KG1 (cell line): ENCODE results near the gene ZNF804B.

Experiments used
- DNase-seq: peaks from one replicate; lab custom pipeline; 2025; lab: John Stamatoyannopoulos, UW

The ZNF804B gene

DNA sequence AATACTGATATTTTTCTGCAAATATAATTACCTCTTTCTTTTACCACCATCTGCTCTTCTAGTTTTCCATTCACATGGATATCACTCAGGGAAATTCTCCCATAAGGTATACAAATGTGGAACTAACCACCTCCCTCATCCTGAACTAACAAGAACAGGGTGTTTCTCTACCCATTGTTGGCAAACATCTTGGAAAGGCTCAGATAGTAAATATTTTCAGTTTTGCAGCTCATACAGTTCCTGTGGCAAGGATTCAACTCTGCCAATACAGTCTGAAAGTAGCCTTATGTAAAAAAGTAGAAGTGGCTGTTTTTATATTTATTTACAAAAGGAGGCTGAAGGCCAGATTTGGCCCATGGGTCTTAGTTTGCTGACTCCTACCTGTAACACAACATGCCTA, 549.0 kb downstream of the ZNF804B start:
- no peak for DNase-seq

DNA sequence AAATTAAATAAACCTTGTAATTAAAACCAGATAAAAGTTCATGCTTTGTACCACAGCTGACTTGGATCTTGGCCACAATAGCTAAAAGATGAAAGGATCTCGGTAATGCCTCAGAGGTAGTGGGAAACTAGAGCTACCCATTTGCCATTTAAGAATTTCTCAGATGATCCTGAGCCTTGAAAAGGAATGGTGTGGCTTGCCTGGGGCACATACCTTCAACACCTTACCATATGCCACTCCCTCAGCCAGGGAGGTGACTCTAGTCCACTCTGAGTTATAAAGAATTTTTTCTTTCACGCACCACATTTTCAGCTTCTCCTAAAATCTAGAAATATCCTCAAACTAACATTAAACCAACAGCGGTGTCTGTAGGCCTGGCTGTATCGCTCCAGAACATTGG, 552.4 kb downstream of the ZNF804B start:
- DNase-seq = no peak

DNA sequence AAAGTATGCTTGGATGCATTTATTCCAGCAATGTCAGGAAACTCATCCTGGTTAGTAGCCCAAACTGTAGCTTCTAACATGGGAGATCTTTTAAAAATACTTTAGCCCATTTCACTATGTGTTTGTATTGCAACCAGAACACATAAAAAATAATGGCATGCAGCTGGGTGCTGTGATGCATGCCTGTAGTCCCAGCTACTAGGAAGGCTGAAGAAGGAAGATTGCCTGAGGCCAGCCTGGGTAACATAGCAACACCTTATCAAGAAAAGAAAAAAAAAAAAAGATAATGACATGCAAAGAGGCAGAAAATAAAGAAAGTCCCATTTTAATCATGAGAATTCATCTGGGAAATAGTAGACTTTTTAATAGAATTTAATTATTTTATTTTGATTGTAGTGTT, 553.1 kb downstream of the ZNF804B start:
- no peak for DNase-seq

DNA sequence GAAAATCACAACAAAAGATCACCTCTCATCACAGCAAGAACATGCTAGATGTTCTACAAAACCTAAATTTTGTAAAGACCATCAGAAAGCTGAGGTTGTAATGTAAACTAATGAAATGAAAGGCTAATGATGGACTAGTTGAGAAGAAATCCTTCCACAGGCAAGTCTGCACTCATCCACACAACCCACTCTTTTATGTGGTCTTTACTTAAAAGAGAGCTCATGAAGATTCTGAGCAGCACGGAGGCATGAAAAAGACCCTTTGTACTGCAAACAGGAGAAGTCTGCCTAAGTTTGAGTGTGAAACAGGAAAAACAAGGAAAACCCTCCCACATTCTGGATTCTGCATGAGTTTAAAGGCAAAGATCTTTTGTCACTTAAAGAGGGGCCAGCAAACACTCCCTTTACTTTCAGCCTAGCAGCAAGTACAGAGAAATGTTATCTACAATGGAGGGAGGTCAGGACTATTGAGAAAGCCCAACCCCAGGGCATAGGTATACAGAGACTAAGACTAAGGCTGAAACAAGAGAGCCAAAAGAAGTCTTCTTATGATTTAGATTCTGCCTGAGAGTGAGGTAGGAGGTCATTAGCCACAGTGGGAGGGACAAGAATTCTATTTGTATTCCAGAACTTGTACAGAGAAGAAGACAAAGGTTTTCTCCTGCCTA, 557.2 kb downstream of the ZNF804B start:
- DNase-seq = no peak

DNA sequence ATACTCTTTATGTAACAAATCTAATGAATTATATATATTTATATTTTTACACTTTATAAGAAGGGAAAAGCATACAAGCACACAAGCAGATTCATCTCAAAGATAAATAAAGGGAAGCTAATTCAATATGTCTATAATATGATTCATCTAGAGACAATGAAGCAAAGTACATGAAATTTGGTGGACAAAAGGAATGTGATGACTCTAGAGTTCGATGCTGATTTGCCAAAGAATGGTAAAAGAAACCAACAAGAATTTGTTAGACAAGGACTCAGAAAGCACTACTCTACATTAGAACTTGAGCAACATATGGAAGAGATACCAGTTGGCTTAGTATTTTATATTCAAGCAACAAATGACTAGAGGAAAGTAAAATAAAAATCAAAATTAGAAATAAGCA, 572.5 kb downstream of the ZNF804B start:
- DNase-seq = no peak

DNA sequence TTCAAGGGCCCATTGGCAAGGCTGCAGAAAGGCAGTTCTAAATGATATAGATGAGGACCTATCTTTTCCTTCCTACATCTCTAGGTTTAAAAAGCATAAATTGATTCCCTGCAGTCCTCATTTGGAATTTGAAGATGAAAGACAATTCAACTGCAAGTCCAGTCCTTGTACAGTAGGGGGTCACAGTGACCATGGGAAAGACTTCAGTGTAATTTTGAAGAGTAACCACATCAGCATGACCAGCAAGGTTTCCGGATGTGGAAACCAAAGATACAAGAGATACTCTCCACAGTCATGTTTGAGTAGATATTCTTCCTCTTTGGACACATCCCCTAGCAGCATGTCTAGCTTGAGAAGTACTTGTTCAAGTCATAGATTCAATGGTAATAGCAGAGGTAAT, 575.3 kb downstream of the ZNF804B start:
- no peak for DNase-seq

DNA sequence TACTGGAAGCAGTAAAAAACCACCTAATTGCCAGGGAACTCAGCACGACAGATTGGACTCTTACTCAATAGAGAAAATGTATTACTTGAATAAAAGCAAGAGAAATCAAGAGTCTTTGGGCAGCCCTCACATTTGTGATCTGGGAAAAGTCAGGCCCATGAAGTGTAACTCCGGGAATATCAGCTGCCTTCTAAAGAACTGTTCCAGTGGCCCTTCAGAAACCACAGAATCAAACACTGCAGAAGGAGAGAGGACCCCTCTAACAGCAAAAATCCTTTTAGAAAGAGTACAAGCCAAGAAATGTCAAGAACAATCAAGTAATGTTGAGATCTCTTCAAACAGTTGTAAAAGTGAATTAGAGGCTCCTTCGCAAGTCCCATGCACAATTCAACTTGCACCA, 576.0 kb downstream of the ZNF804B start:
- DNase-seq = no peak

DNA sequence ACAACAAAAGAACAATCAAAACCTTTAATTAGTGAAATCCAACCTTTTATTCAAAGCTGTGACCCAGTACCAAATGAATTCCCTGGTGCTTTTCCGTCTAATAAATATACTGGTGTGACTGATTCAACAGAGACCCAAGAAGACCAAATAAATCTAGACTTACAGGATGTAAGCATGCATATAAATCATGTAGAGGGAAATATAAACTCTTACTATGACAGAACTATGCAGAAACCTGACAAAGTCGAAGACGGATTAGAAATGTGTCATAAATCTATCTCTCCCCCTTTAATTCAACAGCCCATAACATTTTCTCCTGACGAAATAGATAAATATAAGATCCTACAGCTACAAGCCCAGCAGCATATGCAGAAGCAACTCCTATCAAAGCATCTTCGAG, 576.6 kb downstream of the ZNF804B start:
- no peak for DNase-seq

DNA sequence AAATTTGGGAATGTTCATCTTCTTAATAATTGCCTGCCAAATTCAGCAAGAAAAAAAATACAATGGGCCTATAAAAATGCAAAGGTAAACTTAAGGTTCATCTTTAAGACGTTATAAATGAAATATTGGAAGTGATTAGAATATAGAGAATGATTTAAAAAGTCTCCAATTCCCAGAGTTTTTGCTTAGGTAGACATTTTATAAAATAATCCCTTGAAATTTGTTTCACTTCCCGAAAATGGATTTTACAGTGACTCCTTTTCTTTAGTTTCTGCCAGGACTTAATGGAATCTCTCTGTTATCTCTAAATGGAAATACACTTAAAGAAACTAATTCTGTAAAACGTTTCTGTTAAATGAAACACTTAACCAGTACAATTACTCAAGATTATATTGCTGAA, 580.2 kb downstream of the ZNF804B start:
- DNase-seq = no peak

DNA sequence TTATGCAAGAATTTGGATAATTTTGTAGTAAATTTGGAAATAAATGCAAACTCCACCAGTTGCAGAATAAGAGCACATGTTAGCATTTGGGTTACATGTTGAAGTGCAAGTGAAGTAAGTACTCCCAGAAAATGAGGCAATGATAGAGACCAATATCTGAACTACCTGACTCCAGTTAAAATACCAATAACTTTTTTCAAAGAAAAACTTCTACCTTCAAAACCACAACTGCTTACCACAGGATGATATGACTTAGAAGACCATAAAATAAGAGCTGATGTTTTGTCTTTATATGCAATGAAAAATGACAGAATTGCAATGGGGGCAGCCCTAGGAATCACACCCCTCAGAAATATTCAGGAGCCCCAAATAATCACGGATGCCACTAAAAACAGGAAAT, 597.6 kb downstream of the ZNF804B start:
- DNase-seq = no peak

DNA sequence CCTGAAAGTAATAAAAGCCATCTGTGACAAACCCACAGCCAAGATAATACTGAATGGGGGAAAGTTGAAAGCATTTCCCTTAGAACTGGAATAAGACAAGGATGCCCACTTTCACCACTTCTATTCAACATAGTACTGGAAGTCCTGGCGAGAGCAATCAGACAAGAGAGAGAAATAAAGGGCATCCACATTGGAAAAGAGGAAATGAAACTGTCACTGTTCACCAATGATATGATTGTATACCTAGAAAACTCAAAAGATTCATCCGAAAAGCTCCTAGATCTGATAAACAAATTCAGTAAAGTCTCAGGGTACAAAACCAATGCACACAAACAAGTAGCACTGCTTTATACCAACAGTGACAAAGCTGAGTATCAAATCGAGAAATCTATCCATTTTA, 617.7 kb downstream of the ZNF804B start:
- DNase-seq = no peak

DNA sequence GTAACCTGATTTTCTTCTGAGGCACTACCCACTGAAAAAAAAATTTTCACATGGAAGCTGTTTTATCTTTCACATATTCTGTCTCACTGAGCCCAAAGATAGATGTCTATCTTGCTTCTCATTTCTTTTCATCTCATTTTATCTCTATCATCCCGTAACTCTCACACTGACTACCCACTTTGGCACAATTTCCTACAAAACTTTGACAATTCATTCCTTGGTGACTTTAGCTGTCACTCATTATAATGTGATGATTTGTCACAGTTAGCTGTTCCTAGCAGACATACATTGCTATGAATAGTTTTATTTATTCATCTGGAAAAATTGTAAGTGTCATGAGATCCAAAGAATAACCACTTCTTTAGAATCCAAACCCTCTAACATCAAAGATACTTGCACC, 625.9 kb downstream of the ZNF804B start:
- no peak for DNase-seq
